ENCODE results near the gene TM2D1.
"Not testable (repeated sequence)": the region's sequence is repeated elsewhere in the genome, so short reads cannot be mapped to it uniquely, and the experiment has no call there.

The TM2D1 gene

GRCh38 chr1:61680500-61680899, 44.4 kb downstream of the TM2D1 start:
- Histone ChIP-seq H3K4me3 (ENCODE audit: insufficient read depth, low read depth, low read length, poor library complexity, severe bottlenecking) (no peak overlapping the region), H3K27ac (ENCODE audit: insufficient read depth, low read length, poor library complexity, severe bottlenecking) (no peak overlapping the region), H3K9me3 (ENCODE audit: control insufficient read depth, low read length) (no peaks in the 10 kb centered on the region), H3K4me1 (ENCODE audit: control insufficient read depth, insufficient read depth, low read length, poor library complexity, severe bottlenecking) (no peaks in the 10 kb centered on the region), H3K36me3 (ENCODE audit: control insufficient read depth, insufficient read depth, low read length) (peaks cover 19% of the 10 kb centered on the region), H3K27me3 (replicated peaks; ENCODE audit: control insufficient read depth, insufficient read depth, low read length, poor library complexity, severe bottlenecking) (no peaks in the 10 kb centered on the region)
- DNase-seq: no peak

- peaks cover 11% of the 10 kb centered on the region for H3K36me3 ChIP-seq (ENCODE audit: control insufficient read depth, insufficient read depth, low read length)
- not testable (repeated sequence) for H3K4me1 ChIP-seq (ENCODE audit: control insufficient read depth, insufficient read depth, low read length, poor library complexity, severe bottlenecking); H3K27me3 ChIP-seq (replicated peaks; ENCODE audit: control insufficient read depth, insufficient read depth, low read length, poor library complexity, severe bottlenecking); H3K4me3 ChIP-seq (ENCODE audit: insufficient read depth, low read depth, low read length, poor library complexity, severe bottlenecking); H3K9me3 ChIP-seq (ENCODE audit: control insufficient read depth, low read length); H3K27ac ChIP-seq (ENCODE audit: insufficient read depth, low read length, poor library complexity, severe bottlenecking); DNase-seq
These were observed 48.1 kb downstream of the TM2D1 start for GRCh38 chr1:61676881-61677280.

- H3K27ac ChIP-seq (ENCODE audit: insufficient read depth, low read length, poor library complexity, severe bottlenecking): no peak overlapping the region
These were observed 50.7 kb downstream of the TM2D1 start for GRCh38 chr1:61674221-61674620.

GRCh38 chr1:61672376-61672775, 52.6 kb downstream of the TM2D1 start:
- Histone ChIP-seq H3K4me1 (ENCODE audit: control insufficient read depth, insufficient read depth, low read length, poor library complexity, severe bottlenecking) (no peaks in the 10 kb centered on the region), H3K36me3 (ENCODE audit: control insufficient read depth, insufficient read depth, low read length) (no peaks in the 10 kb centered on the region), H3K27ac (ENCODE audit: insufficient read depth, low read length, poor library complexity, severe bottlenecking) (no peak overlapping the region), H3K9me3 (ENCODE audit: control insufficient read depth, low read length) (no peaks in the 10 kb centered on the region), H3K27me3 (replicated peaks; ENCODE audit: control insufficient read depth, insufficient read depth, low read length, poor library complexity, severe bottlenecking) (no peaks in the 10 kb centered on the region), H3K4me3 (ENCODE audit: insufficient read depth, low read depth, low read length, poor library complexity, severe bottlenecking) (no peak overlapping the region)
- DNase-seq: no peak

More at GRCh38 chr1:61674221-61674620, 50.7 kb downstream of the TM2D1 start:
- H3K27me3 ChIP-seq (replicated peaks; ENCODE audit: control insufficient read depth, insufficient read depth, low read length, poor library complexity, severe bottlenecking): no peaks in the 10 kb centered on the region
- no peaks in the 10 kb centered on the region for H3K36me3 ChIP-seq (ENCODE audit: control insufficient read depth, insufficient read depth, low read length)
- no peak for DNase-seq
- H3K4me3 ChIP-seq (ENCODE audit: insufficient read depth, low read depth, low read length, poor library complexity, severe bottlenecking): no peak overlapping the region
- no peaks in the 10 kb centered on the region for H3K4me1 ChIP-seq (ENCODE audit: control insufficient read depth, insufficient read depth, low read length, poor library complexity, severe bottlenecking)
- H3K9me3 ChIP-seq (ENCODE audit: control insufficient read depth, low read length): no peaks in the 10 kb centered on the region

- H3K36me3 ChIP-seq (ENCODE audit: control insufficient read depth, insufficient read depth, low read length): no peaks in the 10 kb centered on the region
- H3K4me3 ChIP-seq (ENCODE audit: insufficient read depth, low read depth, low read length, poor library complexity, severe bottlenecking): no peak overlapping the region
- no peak for DNase-seq
These were observed 54.5 kb downstream of the TM2D1 start for GRCh38 chr1:61670445-61670844.

GRCh38 chr1:61670016-61670415, 54.9 kb downstream of the TM2D1 start:
- no peak for DNase-seq
- H3K36me3 ChIP-seq (ENCODE audit: control insufficient read depth, insufficient read depth, low read length): no peaks in the 10 kb centered on the region
- no peak overlapping the region for H3K4me3 ChIP-seq (ENCODE audit: insufficient read depth, low read depth, low read length, poor library complexity, severe bottlenecking)
- H3K27me3 ChIP-seq (replicated peaks; ENCODE audit: control insufficient read depth, insufficient read depth, low read length, poor library complexity, severe bottlenecking): no peaks in the 10 kb centered on the region
- H3K27ac ChIP-seq (ENCODE audit: insufficient read depth, low read length, poor library complexity, severe bottlenecking): no peak overlapping the region
- H3K9me3 ChIP-seq (ENCODE audit: control insufficient read depth, low read length): no peaks in the 10 kb centered on the region
- H3K4me1 ChIP-seq (ENCODE audit: control insufficient read depth, insufficient read depth, low read length, poor library complexity, severe bottlenecking): no peaks in the 10 kb centered on the region

More at GRCh38 chr1:61670445-61670844, 54.5 kb downstream of the TM2D1 start:
- Histone ChIP-seq H3K9me3 (ENCODE audit: control insufficient read depth, low read length) (no peaks in the 10 kb centered on the region), H3K4me1 (ENCODE audit: control insufficient read depth, insufficient read depth, low read length, poor library complexity, severe bottlenecking) (no peaks in the 10 kb centered on the region), H3K27me3 (replicated peaks; ENCODE audit: control insufficient read depth, insufficient read depth, low read length, poor library complexity, severe bottlenecking) (no peaks in the 10 kb centered on the region), H3K27ac (ENCODE audit: insufficient read depth, low read length, poor library complexity, severe bottlenecking) (no peak overlapping the region)

GRCh38 chr1:61659061-61659460, 65.9 kb downstream of the TM2D1 start:
- Histone ChIP-seq H3K4me3 (ENCODE audit: insufficient read depth, low read depth, low read length, poor library complexity, severe bottlenecking) (no peak overlapping the region), H3K27ac (ENCODE audit: insufficient read depth, low read length, poor library complexity, severe bottlenecking) (no peak overlapping the region), H3K9me3 (ENCODE audit: control insufficient read depth, low read length) (no peaks in the 10 kb centered on the region), H3K4me1 (ENCODE audit: control insufficient read depth, insufficient read depth, low read length, poor library complexity, severe bottlenecking) (no peaks in the 10 kb centered on the region), H3K27me3 (replicated peaks; ENCODE audit: control insufficient read depth, insufficient read depth, low read length, poor library complexity, severe bottlenecking) (no peaks in the 10 kb centered on the region), H3K36me3 (ENCODE audit: control insufficient read depth, insufficient read depth, low read length) (no peaks in the 10 kb centered on the region)
- DNase-seq: no peak

GRCh38 chr1:61655453-61655852, 69.5 kb downstream of the TM2D1 start:
- no peaks in the 10 kb centered on the region for H3K27me3 ChIP-seq (replicated peaks; ENCODE audit: control insufficient read depth, insufficient read depth, low read length, poor library complexity, severe bottlenecking)
- H3K27ac ChIP-seq (ENCODE audit: insufficient read depth, low read length, poor library complexity, severe bottlenecking): no peak overlapping the region
- no peaks in the 10 kb centered on the region for H3K9me3 ChIP-seq (ENCODE audit: control insufficient read depth, low read length)
- H3K4me1 ChIP-seq (ENCODE audit: control insufficient read depth, insufficient read depth, low read length, poor library complexity, severe bottlenecking): no peaks in the 10 kb centered on the region
- no peak for DNase-seq
- H3K36me3 ChIP-seq (ENCODE audit: control insufficient read depth, insufficient read depth, low read length): no peaks in the 10 kb centered on the region
- H3K4me3 ChIP-seq (ENCODE audit: insufficient read depth, low read depth, low read length, poor library complexity, severe bottlenecking): no peak overlapping the region

- H3K9me3 ChIP-seq (ENCODE audit: control insufficient read depth, low read length): no peaks in the 10 kb centered on the region
- no peaks in the 10 kb centered on the region for H3K36me3 ChIP-seq (ENCODE audit: control insufficient read depth, insufficient read depth, low read length)
- H3K4me1 ChIP-seq (ENCODE audit: control insufficient read depth, insufficient read depth, low read length, poor library complexity, severe bottlenecking): no peaks in the 10 kb centered on the region
- DNase-seq: no peak
- H3K27ac ChIP-seq (ENCODE audit: insufficient read depth, low read length, poor library complexity, severe bottlenecking): no peak overlapping the region
- H3K27me3 ChIP-seq (replicated peaks; ENCODE audit: control insufficient read depth, insufficient read depth, low read length, poor library complexity, severe bottlenecking): no peaks in the 10 kb centered on the region
- H3K4me3 ChIP-seq (ENCODE audit: insufficient read depth, low read depth, low read length, poor library complexity, severe bottlenecking): no peak overlapping the region
These were observed 70.9 kb downstream of the TM2D1 start for GRCh38 chr1:61654067-61654466.

GRCh38 chr1:61648983-61649742, 75.8 kb downstream of the TM2D1 start:
- H3K27ac ChIP-seq (ENCODE audit: insufficient read depth, low read length, poor library complexity, severe bottlenecking): no peak overlapping the region
- H3K9me3 ChIP-seq (ENCODE audit: control insufficient read depth, low read length): no peaks in the 10 kb centered on the region
- H3K36me3 ChIP-seq (ENCODE audit: control insufficient read depth, insufficient read depth, low read length): no peaks in the 10 kb centered on the region
- DNase-seq: no peak
- no peaks in the 10 kb centered on the region for H3K27me3 ChIP-seq (replicated peaks; ENCODE audit: control insufficient read depth, insufficient read depth, low read length, poor library complexity, severe bottlenecking)
- H3K4me1 ChIP-seq (ENCODE audit: control insufficient read depth, insufficient read depth, low read length, poor library complexity, severe bottlenecking): no peaks in the 10 kb centered on the region
- H3K4me3 ChIP-seq (ENCODE audit: insufficient read depth, low read depth, low read length, poor library complexity, severe bottlenecking): no peak overlapping the region
